Central memory CD8-positive, alpha-beta T cell (primary cell): Measurements from ENCODE around the gene KIRREL3.

ENCODE experiments used
- ATAC-seq: fragments of 150-1000 bp; cut with Tn5 transposase; replicated peaks from 2 replicates; pipeline ENCODE4 v1.10.0; 2022; ENCODE audit warnings: mild to moderate bottlenecking, moderate FRiP score, moderate number of reproducible peaks; ENCODE audit not compliant: poor library complexity, severe bottlenecking; ENCODE audit errors: extremely low read depth
- DNase-seq, 2 donors: peaks; one replicate each; pipeline ENCODE4 v3.0.0; 2021; ENCODE audit warnings: low spot score in 2 of 2
- H3K27ac Mint-ChIP-seq: one replicate; pipeline ENCODE4 v1.8.0; 2022; ENCODE audit warnings: low read depth, mild to moderate bottlenecking, moderate library complexity, mixed read lengths
- H3K27me3 Mint-ChIP-seq: one replicate; pipeline ENCODE4 v1.8.0; 2022; ENCODE audit warnings: mixed read lengths
- H3K36me3 Mint-ChIP-seq: one replicate; pipeline ENCODE4 v1.8.0; 2022; ENCODE audit warnings: mild to moderate bottlenecking, moderate library complexity, mixed read lengths; ENCODE audit not compliant: insufficient read depth
- H3K4me1 Mint-ChIP-seq: one replicate; pipeline ENCODE4 v1.8.0; 2022; ENCODE audit warnings: mixed read lengths
- H3K4me3 Mint-ChIP-seq: one replicate; pipeline ENCODE4 v1.8.0; 2022; ENCODE audit warnings: mild to moderate bottlenecking, moderate library complexity, mixed read lengths
- H3K9me3 Mint-ChIP-seq: one replicate; pipeline ENCODE4 v1.8.0; 2022; ENCODE audit warnings: mixed read lengths

KIRREL3 gene

DNA sequence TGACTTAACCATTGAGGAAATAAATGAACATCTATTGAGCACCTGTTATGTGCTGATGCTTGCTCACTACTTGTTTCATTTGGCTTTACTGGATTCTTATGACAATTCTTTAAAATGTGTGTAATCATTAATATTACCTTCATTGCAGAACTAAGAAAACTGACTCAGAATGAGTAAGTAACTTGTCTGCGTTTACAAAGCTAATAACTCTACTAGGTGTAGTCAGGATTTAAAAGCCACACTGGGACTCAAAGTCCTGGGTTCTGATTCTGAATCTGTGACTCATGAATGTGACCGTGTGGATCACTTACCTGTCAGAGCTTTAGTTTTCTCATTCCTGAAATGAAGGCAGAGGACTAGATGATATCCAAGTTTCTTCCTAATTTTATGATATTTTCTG is 23.4 kb upstream of the KIRREL3 start:
- H3K36me3 Mint-ChIP-seq: no peaks in the 10 kb centered on the region
- no peak overlapping the region for H3K27ac Mint-ChIP-seq
- no peak overlapping the region for H3K4me3 Mint-ChIP-seq
- H3K4me1 Mint-ChIP-seq: no peaks in the 10 kb centered on the region
- H3K9me3 Mint-ChIP-seq: no peaks in the 10 kb centered on the region
- DNase-seq: no peak
- H3K27me3 Mint-ChIP-seq: no peaks in the 10 kb centered on the region
- ATAC-seq: no peak

GRCh38 chr11:127018683-127019279 is 18.2 kb upstream of the KIRREL3 start:
- DNase-seq: no peak
- Mint-ChIP-seq H3K36me3 (no peaks in the 10 kb centered on the region), H3K27ac (no peak overlapping the region), H3K4me3 (no peak overlapping the region), H3K9me3 (no peaks in the 10 kb centered on the region), H3K27me3 (peaks cover 16% of the 10 kb centered on the region), H3K4me1 (no peaks in the 10 kb centered on the region)
- no peak for ATAC-seq

DNA sequence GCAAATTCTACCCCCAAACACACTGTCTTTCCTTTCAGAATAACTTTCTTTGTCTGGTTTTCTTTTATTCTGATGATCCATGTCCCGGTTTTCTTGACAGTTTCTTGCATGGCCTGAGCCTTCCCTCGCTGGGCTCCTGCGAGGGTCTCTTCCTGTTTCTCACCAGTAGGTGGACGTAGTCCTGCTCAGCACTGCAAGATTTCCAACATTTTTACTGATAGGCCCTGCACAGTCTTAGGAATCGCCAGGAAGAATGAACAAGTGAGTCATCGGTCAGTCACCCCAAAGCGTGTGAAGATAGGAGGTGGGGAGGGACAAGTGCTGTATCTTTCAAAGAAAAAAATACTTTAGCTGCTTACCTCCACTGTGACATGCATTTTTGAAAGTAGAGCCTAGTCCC is 16.9 kb upstream of the KIRREL3 start:
- H3K27me3 Mint-ChIP-seq: peaks cover 29% of the 10 kb centered on the region
- no peaks in the 10 kb centered on the region for H3K4me1 Mint-ChIP-seq
- no peaks in the 10 kb centered on the region for H3K36me3 Mint-ChIP-seq
- no peak overlapping the region for H3K27ac Mint-ChIP-seq
- H3K9me3 Mint-ChIP-seq: no peaks in the 10 kb centered on the region
- H3K4me3 Mint-ChIP-seq: no peak overlapping the region
- DNase-seq (no peak), ATAC-seq (no peak)

DNA sequence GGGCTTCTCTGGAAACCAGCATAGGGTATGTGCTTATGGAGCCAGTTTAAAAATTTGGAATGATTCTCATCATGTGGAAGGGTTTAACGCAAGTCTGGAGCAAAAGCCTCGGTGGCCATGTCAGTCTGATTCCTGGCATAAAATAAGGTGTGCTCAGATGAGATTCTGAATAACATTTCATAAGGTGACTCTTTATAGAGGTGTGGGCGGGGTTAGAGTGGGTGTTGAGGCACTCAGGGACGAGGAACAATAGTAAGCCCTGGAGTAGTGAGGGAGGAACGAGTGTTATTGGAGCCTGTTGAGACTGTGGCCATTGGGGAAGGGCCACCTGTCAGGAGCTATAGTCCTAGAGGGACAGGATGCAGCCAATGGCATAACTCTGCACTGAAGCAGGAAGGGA is 13.0 kb upstream of the KIRREL3 start:
- H3K36me3 Mint-ChIP-seq: no peaks in the 10 kb centered on the region
- no peak overlapping the region for H3K27ac Mint-ChIP-seq
- H3K4me1 Mint-ChIP-seq: no peaks in the 10 kb centered on the region
- H3K27me3 Mint-ChIP-seq: peaks cover 42% of the 10 kb centered on the region
- ATAC-seq: no peak
- DNase-seq: no peak
- H3K4me3 Mint-ChIP-seq: no peak overlapping the region
- H3K9me3 Mint-ChIP-seq: no peaks in the 10 kb centered on the region

GRCh38 chr11:127006311-127006710 is 5.7 kb upstream of the KIRREL3 start:
- Mint-ChIP-seq H3K27me3 (peaks cover 39% of the 10 kb centered on the region), H3K27ac (no peak overlapping the region), H3K36me3 (no peaks in the 10 kb centered on the region), H3K4me3 (no peak overlapping the region), H3K9me3 (no peaks in the 10 kb centered on the region), H3K4me1 (no peaks in the 10 kb centered on the region)
- ATAC-seq (no peak), DNase-seq (no peak)

GRCh38 chr11:127003260-127003981 is 2.9 kb upstream of the KIRREL3 start:
- no peaks in the 10 kb centered on the region for H3K36me3 Mint-ChIP-seq
- no peaks in the 10 kb centered on the region for H3K9me3 Mint-ChIP-seq
- DNase-seq (no peak), ATAC-seq (no peak)
- no peaks in the 10 kb centered on the region for H3K4me1 Mint-ChIP-seq
- no peak overlapping the region for H3K27ac Mint-ChIP-seq
- H3K27me3 Mint-ChIP-seq: peaks cover 27% of the 10 kb centered on the region
- no peak overlapping the region for H3K4me3 Mint-ChIP-seq

- Mint-ChIP-seq H3K9me3 (no peaks in the 10 kb centered on the region), H3K36me3 (no peaks in the 10 kb centered on the region), H3K4me1 (no peaks in the 10 kb centered on the region), H3K27me3 (peaks cover 27% of the 10 kb centered on the region), H3K4me3 (no peak overlapping the region), H3K27ac (no peak overlapping the region)
- ATAC-seq (no peak), DNase-seq (no peak)
Observed at GRCh38 chr11:127002669-127003259, 2.2 kb upstream of the KIRREL3 start.

GRCh38 chr11:127000981-127001380 is 411 bp upstream of the KIRREL3 start:
- H3K36me3 Mint-ChIP-seq: no peaks in the 10 kb centered on the region
- no peaks in the 10 kb centered on the region for H3K4me1 Mint-ChIP-seq
- no peak for DNase-seq
- H3K27me3 Mint-ChIP-seq: peaks cover 23% of the 10 kb centered on the region
- ATAC-seq: no peak
- no peaks in the 10 kb centered on the region for H3K9me3 Mint-ChIP-seq
- H3K4me3 Mint-ChIP-seq: no peak overlapping the region
- no peak overlapping the region for H3K27ac Mint-ChIP-seq

DNA sequence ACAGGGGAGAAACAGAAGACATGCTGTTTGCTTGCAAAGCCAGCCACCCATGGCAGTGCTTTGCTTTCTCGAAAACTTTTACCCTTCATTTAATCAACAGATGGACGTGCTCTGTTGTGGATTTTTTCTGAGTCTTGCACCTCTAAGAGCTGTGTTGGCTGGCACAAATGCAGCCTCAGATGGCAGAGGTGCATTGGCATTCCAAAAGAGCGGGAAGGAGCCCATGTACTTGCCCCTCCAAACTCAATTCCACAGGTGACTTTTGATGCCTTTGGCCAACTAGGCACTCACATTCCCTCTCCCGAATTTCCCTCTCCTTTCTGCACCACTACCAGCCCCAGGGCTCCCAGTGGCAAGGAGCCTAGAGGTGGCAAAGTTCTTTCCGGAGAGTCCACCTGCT is 1.2 kb downstream of the KIRREL3 start:
- Mint-ChIP-seq H3K4me1 (no peaks in the 10 kb centered on the region), H3K9me3 (no peaks in the 10 kb centered on the region), H3K36me3 (no peaks in the 10 kb centered on the region), H3K27ac (no peak overlapping the region), H3K4me3 (no peak overlapping the region), H3K27me3 (peaks cover 7% of the 10 kb centered on the region)
- DNase-seq (no peak), ATAC-seq (no peak)

- Mint-ChIP-seq H3K4me3 (no peak overlapping the region), H3K9me3 (no peaks in the 10 kb centered on the region), H3K27me3 (no peaks in the 10 kb centered on the region), H3K36me3 (no peaks in the 10 kb centered on the region), H3K4me1 (no peaks in the 10 kb centered on the region), H3K27ac (no peak overlapping the region)
- ATAC-seq: no peak
- DNase-seq: no peak
Observed at GRCh38 chr11:126997641-126998040, 2.9 kb downstream of the KIRREL3 start.

DNA sequence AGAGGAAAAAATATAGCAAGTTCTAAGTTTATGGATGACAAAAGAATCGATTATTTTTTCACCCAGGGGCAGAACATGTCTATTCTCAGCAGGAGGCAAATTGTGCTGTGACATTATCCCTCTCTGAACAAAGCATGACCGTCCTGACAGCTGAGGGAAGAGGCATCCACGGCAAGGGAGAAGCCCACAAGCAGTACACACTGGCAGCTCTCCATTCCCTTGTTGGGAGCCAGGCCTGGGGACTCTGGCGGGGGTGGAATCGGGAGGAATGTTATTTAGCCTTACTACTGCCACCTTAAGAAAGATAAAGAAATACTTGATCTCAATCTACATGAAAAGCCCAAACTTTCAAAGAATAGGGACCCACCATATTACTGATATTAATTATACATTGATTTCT is 3.4 kb downstream of the KIRREL3 start:
- peaks cover under 1% of the 10 kb centered on the region for H3K27me3 Mint-ChIP-seq
- no peak for ATAC-seq

DNA sequence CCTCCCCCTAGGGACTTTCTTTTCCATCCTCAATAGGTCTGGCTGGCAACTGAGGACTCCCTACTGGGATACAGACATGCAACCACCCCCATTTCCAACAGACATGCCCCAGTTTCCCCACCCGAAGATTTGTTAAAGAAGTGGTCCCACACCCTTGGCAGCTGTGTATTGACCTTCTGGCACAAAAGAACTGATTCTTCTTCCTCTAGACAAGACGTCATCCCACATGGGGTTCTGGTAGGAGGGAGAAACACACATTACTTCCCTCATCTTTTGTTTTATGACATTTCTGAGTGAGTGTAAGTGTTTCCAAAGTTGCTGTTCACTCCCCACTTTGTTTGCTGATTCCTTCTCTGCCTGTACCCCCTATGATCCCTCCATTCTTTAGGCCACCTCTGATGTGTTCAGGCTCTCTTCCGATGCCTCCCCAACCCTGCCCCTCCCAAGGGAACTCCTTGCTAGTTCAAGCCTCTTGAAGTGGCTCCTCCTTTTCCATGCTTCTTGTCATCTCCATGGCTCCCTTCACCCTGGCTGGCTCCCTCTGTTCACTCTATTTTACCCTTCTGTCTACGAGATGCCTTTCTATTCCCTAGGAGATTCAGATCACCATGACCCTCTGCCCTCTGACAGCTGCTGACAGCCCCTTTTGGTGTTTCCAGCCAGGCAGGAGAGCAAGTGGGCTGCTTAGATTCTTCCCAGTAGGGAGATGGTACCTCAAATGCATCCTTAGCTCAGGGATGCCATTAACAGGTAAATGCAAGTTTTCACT is 4.3 kb downstream of the KIRREL3 start:
- DNase-seq (no peak), ATAC-seq (no peak)
- Mint-ChIP-seq H3K4me3 (no peak overlapping the region), H3K4me1 (no peaks in the 10 kb centered on the region), H3K36me3 (no peaks in the 10 kb centered on the region), H3K9me3 (no peaks in the 10 kb centered on the region), H3K27me3 (peaks cover 11% of the 10 kb centered on the region), H3K27ac (no peak overlapping the region)

More for the DNA sequence above, 3.4 kb downstream of the KIRREL3 start:
- H3K27ac Mint-ChIP-seq: no peak overlapping the region
- no peak for DNase-seq
- H3K9me3 Mint-ChIP-seq: no peaks in the 10 kb centered on the region
- H3K4me3 Mint-ChIP-seq: no peak overlapping the region
- H3K36me3 Mint-ChIP-seq: no peaks in the 10 kb centered on the region
- no peaks in the 10 kb centered on the region for H3K4me1 Mint-ChIP-seq
